Urinary bladder (tissue), 4 donors: ENCODE measurements around the gene SH3PXD2B. TPM values are rescaled to one million over a fixed set of nuclear protein-coding genes. Genes with fewer than 3 reads are reported as not detected.
"Not testable (repeated sequence)": the region's sequence is repeated elsewhere in the genome, so short reads cannot be mapped to it uniquely, and the experiment has no call there.

Experiments
- DNase-seq: peaks from one replicate; pipeline ENCODE4 v3.0.0-alpha.2; 2015; ENCODE audit errors: extremely low spot score
- H3K27ac ChIP-seq: one replicate; pipeline ENCODE4 v1.5.1; 2013; ENCODE audit warnings: low read depth, mild to moderate bottlenecking, moderate library complexity
- H3K36me3 ChIP-seq: one replicate; pipeline ENCODE4 v1.6.1; 2013; ENCODE audit warnings: mild to moderate bottlenecking, moderate library complexity; ENCODE audit not compliant: insufficient read depth
- H3K4me1 ChIP-seq: one replicate; pipeline ENCODE4 v1.6.1; 2013; ENCODE audit warnings: mild to moderate bottlenecking, moderate library complexity; ENCODE audit not compliant: insufficient read depth
- H3K4me3 ChIP-seq: one replicate; pipeline ENCODE4 v1.5.1; 2013; ENCODE audit warnings: low read depth, low read length
- WGBS: extraction: QIAGEN DNeasy Blood & Tissue Kit; methylation state at CpG from one replicate; pipeline ENCODE4 v1.1.7; 2013; 5-methylcytosine and 5-hydroxymethylcytosine counted together
- polyA plus RNA-seq: library from polyadenylated mRNA; stranded (reverse); fragments of 200-250 nt; gene quantifications from one replicate; pipeline ENCODE4 v1.2.3, GENCODE V29; 2013
- total RNA-seq: library from RNA; depleted of rRNA; stranded (reverse); fragments of >200 nt; gene quantifications from one replicate; pipeline ENCODE4 v1.2.3, GENCODE V29; 2014
- donor health status: healthy with polysubstance abuse.
- donor health status: healthy.

The SH3PXD2B gene
- total and polyA plus RNA-seq, 2 donors: 24.3 to 39.4 TPM

DNA sequence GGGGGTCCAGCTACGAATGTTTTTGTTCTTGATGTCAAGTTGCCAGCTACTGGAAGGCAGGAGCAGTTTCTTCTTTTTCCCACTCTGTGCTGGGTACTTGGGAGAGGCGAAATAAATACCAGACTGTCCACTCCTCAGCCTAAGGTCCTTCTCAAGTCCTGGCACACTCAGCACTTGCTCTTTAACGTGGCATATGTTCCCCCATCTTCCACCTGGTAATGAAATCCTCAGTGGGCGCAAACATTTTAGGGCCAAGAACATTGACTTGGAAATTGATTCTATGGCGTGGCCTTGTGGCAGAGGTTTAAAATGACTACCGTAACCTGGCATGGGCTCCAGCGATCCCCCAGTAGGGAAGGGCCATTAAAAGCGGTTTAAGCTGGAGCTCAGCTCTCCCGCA lies 119.7 kb downstream of the SH3PXD2B start:
- Histone ChIP-seq H3K4me1 (no peaks in the 10 kb centered on the region), H3K4me3 (no peak overlapping the region), H3K27ac (no peak overlapping the region), H3K36me3 (no peaks in the 10 kb centered on the region)
- 95% methylated on average over 9 of the region's 9 CpGs for WGBS
- DNase-seq: no peak

DNA sequence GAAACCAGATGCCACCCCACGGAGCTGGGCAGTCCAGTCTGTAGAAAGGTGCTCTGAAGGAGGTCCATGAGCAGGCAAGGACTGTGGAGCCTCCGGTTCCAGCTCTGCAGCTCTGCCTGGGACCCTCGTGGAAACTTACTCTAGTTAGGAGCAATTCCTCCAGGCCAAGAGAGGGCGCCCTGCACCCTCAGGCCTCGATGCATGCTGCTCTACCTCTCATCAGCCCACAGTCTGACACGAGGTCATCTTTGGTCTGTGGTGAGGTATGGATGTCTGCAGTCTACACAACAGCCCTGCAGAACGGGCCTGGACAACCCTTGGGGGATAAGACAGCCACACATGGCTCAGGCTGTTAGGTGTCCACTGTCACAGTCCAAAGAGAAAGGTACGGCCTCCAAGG lies 120.1 kb downstream of the SH3PXD2B start:
- no peak for DNase-seq
- H3K36me3 ChIP-seq: no peaks in the 10 kb centered on the region

DNA sequence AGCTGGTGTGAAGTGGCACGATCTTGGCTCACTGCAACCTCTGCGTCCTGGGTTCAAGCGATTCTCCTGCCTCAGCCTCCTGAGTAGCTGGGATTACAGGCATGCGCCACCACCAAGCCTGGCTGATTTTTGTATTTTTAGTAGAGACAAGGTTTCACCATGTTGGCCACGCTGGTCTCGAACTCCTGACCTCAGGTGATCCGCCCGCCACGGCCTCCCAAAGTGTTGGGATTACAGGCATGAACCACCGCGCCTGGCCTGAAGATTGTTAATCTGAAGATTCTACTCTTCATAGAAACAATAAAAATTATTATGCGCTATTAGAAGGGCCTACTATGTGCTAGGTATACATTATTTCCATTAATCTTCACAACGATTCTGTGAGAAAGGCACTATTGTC lies 127.4 kb downstream of the SH3PXD2B start:
- H3K27ac ChIP-seq, H3K36me3 ChIP-seq, H3K4me1 ChIP-seq, H3K4me3 ChIP-seq, DNase-seq: not testable (repeated sequence)
- WGBS: 86% methylated on average over 13 of the region's 13 CpGs

More for the DNA sequence above, 120.1 kb downstream of the SH3PXD2B start:
- Histone ChIP-seq H3K4me1 (no peaks in the 10 kb centered on the region), H3K27ac (no peak overlapping the region), H3K4me3 (no peak overlapping the region)
- 88% methylated on average over 8 of the region's 8 CpGs for WGBS

- 87% methylated on average over 9 of the region's 9 CpGs for WGBS
- no peaks in the 10 kb centered on the region for H3K4me1 ChIP-seq
- DNase-seq: no peak
- H3K36me3 ChIP-seq: no peaks in the 10 kb centered on the region
- H3K4me3 ChIP-seq: no peak overlapping the region
- H3K27ac ChIP-seq: no peak overlapping the region
Measured at GRCh38 chr5:172325452-172325851, 128.9 kb downstream of the SH3PXD2B start.

DNA sequence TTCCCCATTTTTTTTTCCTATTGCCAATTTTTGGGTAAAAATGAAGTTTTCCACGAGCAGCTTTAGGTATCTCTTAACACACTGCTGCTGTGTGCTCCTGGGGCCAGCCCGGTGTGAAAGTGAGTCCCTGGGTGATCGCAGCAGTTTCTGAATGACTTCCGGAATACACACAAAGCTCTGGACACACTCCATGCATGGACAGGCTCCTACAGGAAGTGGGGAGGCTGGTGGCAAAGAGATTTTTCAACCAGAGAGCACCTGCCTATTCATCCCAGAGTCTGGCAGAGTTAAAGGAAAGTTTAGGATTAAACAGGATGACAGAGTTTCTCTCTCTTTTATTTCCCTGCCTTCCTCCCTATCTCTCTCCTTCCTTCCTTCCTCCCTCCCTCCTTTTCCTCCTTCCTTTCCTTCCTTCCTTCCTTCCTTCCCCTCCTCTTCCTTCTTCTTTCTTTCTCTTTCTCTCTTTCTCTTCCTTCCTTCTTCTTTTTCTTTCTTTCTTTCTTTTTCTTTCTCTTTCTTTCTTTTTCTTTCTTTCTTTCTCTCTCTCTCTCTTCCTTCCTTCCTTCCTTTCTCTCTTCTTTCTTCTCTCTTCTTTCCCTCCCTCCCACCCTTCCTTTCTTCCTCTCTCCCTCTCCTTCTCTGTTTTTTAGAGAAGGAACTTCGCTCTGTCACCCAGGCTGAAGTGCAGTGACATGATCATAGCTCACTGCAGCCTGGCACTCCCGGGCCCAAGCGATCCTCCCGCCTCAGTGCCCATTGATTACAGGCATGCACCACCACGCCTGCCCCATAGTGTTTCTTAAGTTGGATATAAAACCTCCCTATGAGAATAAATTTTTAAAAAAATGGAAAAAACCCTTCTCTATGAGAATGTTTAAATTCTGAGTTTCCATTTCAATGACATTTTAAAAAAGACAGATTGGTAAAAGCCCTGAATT lies 132.0 kb downstream of the SH3PXD2B start:
- H3K27ac ChIP-seq: no peak overlapping the region
- no peak for DNase-seq
- H3K4me1 ChIP-seq: no peaks in the 10 kb centered on the region
- 79% methylated on average over 9 of the region's 9 CpGs for WGBS
- H3K4me3 ChIP-seq: no peak overlapping the region
- H3K36me3 ChIP-seq: no peaks in the 10 kb centered on the region

DNA sequence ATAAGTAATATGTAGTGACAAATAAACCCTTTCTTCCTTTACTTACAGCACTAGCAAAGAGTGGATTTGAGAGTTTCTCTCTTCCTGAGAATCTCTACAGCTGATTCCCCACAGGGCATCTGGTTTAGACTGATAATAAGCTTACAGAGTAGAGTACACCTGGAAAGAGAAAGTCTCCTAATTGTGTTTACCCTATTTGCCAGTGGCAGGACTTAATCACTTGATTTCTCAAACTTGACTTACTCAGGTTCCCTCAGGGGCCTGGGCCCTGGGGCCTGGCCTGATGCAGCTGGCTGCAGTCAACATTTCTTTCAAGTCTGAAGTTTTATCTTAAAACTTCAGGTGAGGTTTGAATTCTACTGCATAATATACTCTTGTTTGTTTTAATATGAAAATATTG lies 132.7 kb downstream of the SH3PXD2B start:
- no peak for DNase-seq
- Histone ChIP-seq H3K36me3 (no peaks in the 10 kb centered on the region), H3K4me3 (no peak overlapping the region), H3K27ac (no peak overlapping the region), H3K4me1 (no peaks in the 10 kb centered on the region)

- no peak for DNase-seq
- Histone ChIP-seq H3K4me1 (no peaks in the 10 kb centered on the region), H3K27ac (no peak overlapping the region), H3K4me3 (no peak overlapping the region), H3K36me3 (no peaks in the 10 kb centered on the region)
- 87% methylated on average over 4 of the region's 4 CpGs for WGBS
Measured at GRCh38 chr5:172319708-172320441, 134.4 kb downstream of the SH3PXD2B start.

- no peak for DNase-seq
- 95% methylated on average over 11 of the region's 11 CpGs for WGBS
- H3K4me1 ChIP-seq: no peaks in the 10 kb centered on the region
Measured at GRCh38 chr5:172315587-172316493, 138.5 kb downstream of the SH3PXD2B start.

GRCh38 chr5:172313915-172314314 lies 140.4 kb downstream of the SH3PXD2B start:
- H3K4me3 ChIP-seq: no peak overlapping the region
- 84% methylated on average over 4 of the region's 4 CpGs for WGBS
- H3K36me3 ChIP-seq: no peaks in the 10 kb centered on the region
- H3K4me1 ChIP-seq: no peaks in the 10 kb centered on the region
- H3K27ac ChIP-seq: no peak overlapping the region
- DNase-seq: no peak

More at GRCh38 chr5:172315587-172316493, 138.5 kb downstream of the SH3PXD2B start:
- no peak overlapping the region for H3K27ac ChIP-seq
- no peak overlapping the region for H3K4me3 ChIP-seq
- no peaks in the 10 kb centered on the region for H3K36me3 ChIP-seq

DNA sequence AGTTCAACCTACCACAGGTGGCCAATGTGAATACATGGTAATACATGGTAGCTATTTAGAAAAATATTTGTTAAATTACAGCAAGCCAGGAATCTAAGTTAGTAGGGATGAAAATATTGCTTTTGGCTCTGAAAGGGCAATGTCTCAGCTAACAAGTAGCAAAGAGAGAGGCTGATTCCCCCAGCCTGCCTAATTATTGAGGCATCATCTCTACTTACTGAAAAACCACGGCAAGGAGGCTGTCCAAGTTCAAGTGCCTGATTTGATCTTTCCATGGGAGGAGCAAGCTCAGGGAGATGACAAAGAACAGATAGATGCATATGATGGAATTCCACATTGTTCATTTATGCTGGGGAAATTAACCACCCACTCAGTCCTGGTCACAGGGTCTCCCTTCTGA lies 142.0 kb downstream of the SH3PXD2B start:
- H3K4me1 ChIP-seq: no peaks in the 10 kb centered on the region
- no peak for DNase-seq
- no peak overlapping the region for H3K4me3 ChIP-seq
- WGBS: 62% methylated on average over 1 of the region's 1 CpG
- no peaks in the 10 kb centered on the region for H3K36me3 ChIP-seq
- no peak overlapping the region for H3K27ac ChIP-seq

- no peak overlapping the region for H3K4me3 ChIP-seq
- H3K27ac ChIP-seq: no peak overlapping the region
- no peak for DNase-seq
- no peaks in the 10 kb centered on the region for H3K4me1 ChIP-seq
- H3K36me3 ChIP-seq: no peaks in the 10 kb centered on the region
- 84% methylated on average over 4 of the region's 4 CpGs for WGBS
Measured at GRCh38 chr5:172311605-172312004, 142.7 kb downstream of the SH3PXD2B start.

- H3K4me1 ChIP-seq: no peaks in the 10 kb centered on the region
- 96% methylated on average over 7 of the region's 7 CpGs for WGBS
- no peak for DNase-seq
Measured at GRCh38 chr5:172311026-172311425, 143.3 kb downstream of the SH3PXD2B start.

DNA sequence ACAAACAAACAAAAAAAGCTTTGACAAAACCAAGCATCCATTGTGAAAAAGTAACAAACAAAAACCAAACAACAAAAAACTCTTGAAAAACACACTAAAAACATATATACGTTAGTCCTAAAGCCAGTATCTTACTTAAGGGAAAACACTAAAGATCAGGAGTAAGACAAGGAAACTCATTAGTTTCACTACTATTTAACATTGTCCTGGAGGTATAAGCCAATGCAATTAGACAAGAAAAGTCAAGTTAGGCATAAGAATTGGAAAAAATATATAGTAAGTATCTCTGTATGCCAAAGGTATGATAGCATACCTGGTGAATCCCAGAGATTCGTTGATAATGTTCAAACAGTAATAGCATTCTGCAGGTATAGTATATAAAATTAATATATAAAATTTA lies 148.9 kb downstream of the SH3PXD2B start:
- no peaks in the 10 kb centered on the region for H3K4me1 ChIP-seq
- H3K36me3 ChIP-seq: peaks cover 2% of the 10 kb centered on the region
- no peak overlapping the region for H3K27ac ChIP-seq
- 89% methylated on average over 2 of the region's 2 CpGs for WGBS
- no peak overlapping the region for H3K4me3 ChIP-seq
- DNase-seq: no peak

More at GRCh38 chr5:172311026-172311425, 143.3 kb downstream of the SH3PXD2B start:
- H3K27ac ChIP-seq: no peak overlapping the region
- H3K36me3 ChIP-seq: no peaks in the 10 kb centered on the region
- no peak overlapping the region for H3K4me3 ChIP-seq
